Right lobe of liver (tissue), 6 donors: Measurements from ENCODE around the gene MAP4K1. TPM values are rescaled to one million over a fixed set of nuclear protein-coding genes. Genes with fewer than 3 reads are reported as not detected.

Experiments
- ATAC-seq, 4 donors: fragments of 200-7000 bp; cut with Tn5 transposase; one replicate each; pipeline ENCODE4 v1.9.1; 2020; ENCODE audit warnings: mild to moderate bottlenecking in 4 of 4, moderate library complexity in 4 of 4
- DNase-seq, 3 donors: peaks; one replicate each; pipeline ENCODE4 v3.0.0-alpha.2; 2020
- H3K27ac ChIP-seq, 3 donors: fragments of 200-600 bp; one replicate each; pipeline ENCODE4 v1.8.0; 2022
- H3K27me3 ChIP-seq, 2 donors: fragments of 200-600 bp; one replicate each; pipeline ENCODE4 v1.8.0; 2022
- H3K36me3 ChIP-seq, 4 donors: fragments of 200-600 bp; sonication (generic) in 1 of 4; one replicate each; pipeline versions ENCODE4 v1.5.1 to v1.8.0; 2017 to 2022; ENCODE audit warnings: control low read depth in 1 of 4
- H3K4me1 ChIP-seq, 4 donors: fragments of 200-600 bp; sonication (generic) in 1 of 4; one replicate each; pipeline versions ENCODE4 v1.5.1 to v1.8.0; 2017 to 2022; ENCODE audit warnings: control low read depth in 1 of 4
- H3K4me3 ChIP-seq, 3 donors: fragments of 200-600 bp; one replicate each; pipeline ENCODE4 v1.8.0; 2022
- H3K9me3 ChIP-seq, 4 donors: fragments of 200-600 bp; sonication (generic) in 1 of 4; one replicate each; pipeline versions ENCODE4 v1.5.1 to v1.8.0; 2017 to 2022; ENCODE audit warnings: control low read depth in 1 of 4
- POLR2A ChIP-seq: fragments of 450-650 bp; IDR thresholded peaks from one replicate; pipeline ENCODE4 v1.6.1; 2017; ENCODE audit warnings: antibody characterized with exemption, mild to moderate bottlenecking
- WGBS: methylation state at CpG from one replicate; pipeline ENCODE4 v1.1.6; 2018; ENCODE audit warnings: low coverage, low lambda C conversion rate; ENCODE audit not compliant: insufficient coverage; ENCODE audit errors: missing lambda C conversion rate; 5-methylcytosine and 5-hydroxymethylcytosine counted together
- intact Hi-C, 2 donors: fragments of 100-400 bp; cut with DNase I; formaldehyde crosslinking; loops; one replicate each; pipeline versions ENCODE4 v1.11.2 to v1.14.1; 2022
- total RNA-seq, 6 experiments: library from RNA; depleted of rRNA in 2 of 6; stranded (reverse); fragments of >200 nt in 2 of 6; fragmentation: NEBNext Ultra II Directional in 3 of 6; extraction: Animal tissue kit (Norgen Biotek cat#: 25700) in 3 of 6; gene quantifications; one replicate each; pipeline versions ENCODE4 v1.1.0 to v1.2.4, GENCODE V29; 2016 to 2023
- TF ChIP-seq, protein P1 (sequence below), 4 donors: fragments of 200-600 bp in 3 of 4; fragments of 450-650 bp in 1 of 4; IDR thresholded peaks; one replicate each; pipeline versions ENCODE4 v1.5.1 to v1.8.0; 2016 to 2022; ENCODE audit warnings: antibody characterized with exemption in 4 of 4, mild to moderate bottlenecking in 2 of 4
- donor health status: DM: no; HTN: yes; CAD: no.
- donor health status: DM: no; HTN: no; CAD: no.
- donor health status: DM: no; HTN: no; CAD: no.
- donor health status: DM: no; HTN: yes; CAD: no.
- donor health status: DM: no; HTN: yes; CAD: no.

MAP4K1 gene
- total RNA-seq, 6 experiments from 2014 or later = 0.93 to 3.1 (median 2.0) TPM

DNA sequence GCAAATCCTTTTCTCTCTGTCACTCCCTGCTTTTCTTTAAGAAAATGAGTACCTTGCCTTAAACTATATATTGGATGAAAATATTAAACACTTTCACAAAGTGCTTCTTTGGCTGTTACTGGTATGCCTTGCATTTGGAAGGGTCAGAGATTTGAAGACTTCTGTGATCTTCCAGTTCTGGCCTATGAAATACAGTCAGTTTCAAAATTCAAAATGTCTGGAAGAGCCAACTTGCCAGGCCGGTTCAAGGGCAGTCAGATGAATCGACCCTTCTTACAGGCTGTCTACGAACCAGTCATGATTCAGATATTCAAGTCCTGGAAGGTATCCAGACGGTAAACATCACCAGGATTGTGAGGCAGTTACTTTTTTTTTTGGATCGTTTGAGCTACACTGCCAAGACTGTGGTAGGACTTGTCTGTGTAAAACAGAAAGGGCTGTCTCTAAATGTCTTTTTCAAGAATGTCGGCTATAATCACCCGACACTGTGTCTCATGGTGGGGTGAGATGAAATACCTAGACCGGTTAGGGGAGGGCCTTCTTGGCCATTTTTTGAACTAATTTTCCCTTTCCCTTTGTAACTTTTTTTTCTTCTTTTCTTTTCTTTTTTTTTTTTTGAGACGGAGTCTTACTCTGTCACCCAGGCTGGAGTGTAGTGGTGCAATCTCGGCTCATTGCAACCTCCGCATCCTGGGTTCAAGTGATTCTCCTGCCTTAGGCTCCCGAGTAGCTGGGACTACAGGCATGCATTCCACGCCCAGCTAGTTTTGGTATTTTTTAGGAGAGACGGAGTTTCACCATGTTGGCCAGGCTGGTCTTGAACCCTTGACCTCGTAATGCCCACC lies 40.9 kb upstream of the MAP4K1 start:
- 24% methylated on average over 14 of the region's 15 CpGs for WGBS
- peak overlapping the region; percentile 59 to 94 (median 63) for H3K27ac ChIP-seq

DNA sequence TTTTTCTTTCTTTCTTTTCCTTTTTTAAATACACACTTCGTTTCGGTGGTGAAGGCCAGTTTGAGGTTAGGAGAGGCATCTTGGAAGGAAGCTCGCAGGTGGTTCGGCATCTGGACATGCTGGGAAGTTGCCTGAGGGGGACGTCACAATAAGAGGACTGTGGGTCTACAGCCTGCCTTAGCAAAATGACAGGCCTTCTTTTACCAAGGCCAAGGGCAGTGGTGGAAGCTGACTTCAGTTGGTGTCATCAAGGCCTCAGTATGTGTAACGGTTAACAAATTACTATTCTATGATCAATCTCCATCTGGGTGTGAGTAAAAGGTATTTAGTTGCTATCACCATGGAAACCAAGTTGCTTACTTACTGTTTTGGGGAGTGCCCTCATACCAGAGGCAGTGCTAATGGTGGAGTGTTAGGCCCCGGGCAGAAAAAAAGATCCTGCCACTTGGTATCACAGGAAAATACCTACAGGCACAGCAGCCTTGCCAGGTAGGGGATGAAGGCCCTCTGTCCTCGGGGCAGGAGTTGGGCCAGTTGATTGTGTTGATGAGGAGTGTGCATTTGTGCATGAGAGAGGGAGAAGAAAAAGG lies 40.0 kb upstream of the MAP4K1 start:
- Histone ChIP-seq H3K4me1 (peaks cover 0 to 94% (median 48%) of the 10 kb centered on the region in 4 donors), H3K27ac (peak overlapping the region; percentile 42 to 94 (median 59)), H3K4me3 (no peak overlapping the region), H3K9me3 (no peaks in the 10 kb centered on the region), H3K27me3 (no peaks in the 10 kb centered on the region), H3K36me3 (peaks cover 0 to 4% (median 0%) of the 10 kb centered on the region in 4 donors)
- no peak for DNase-seq
- TF ChIP-seq, protein P1, sequence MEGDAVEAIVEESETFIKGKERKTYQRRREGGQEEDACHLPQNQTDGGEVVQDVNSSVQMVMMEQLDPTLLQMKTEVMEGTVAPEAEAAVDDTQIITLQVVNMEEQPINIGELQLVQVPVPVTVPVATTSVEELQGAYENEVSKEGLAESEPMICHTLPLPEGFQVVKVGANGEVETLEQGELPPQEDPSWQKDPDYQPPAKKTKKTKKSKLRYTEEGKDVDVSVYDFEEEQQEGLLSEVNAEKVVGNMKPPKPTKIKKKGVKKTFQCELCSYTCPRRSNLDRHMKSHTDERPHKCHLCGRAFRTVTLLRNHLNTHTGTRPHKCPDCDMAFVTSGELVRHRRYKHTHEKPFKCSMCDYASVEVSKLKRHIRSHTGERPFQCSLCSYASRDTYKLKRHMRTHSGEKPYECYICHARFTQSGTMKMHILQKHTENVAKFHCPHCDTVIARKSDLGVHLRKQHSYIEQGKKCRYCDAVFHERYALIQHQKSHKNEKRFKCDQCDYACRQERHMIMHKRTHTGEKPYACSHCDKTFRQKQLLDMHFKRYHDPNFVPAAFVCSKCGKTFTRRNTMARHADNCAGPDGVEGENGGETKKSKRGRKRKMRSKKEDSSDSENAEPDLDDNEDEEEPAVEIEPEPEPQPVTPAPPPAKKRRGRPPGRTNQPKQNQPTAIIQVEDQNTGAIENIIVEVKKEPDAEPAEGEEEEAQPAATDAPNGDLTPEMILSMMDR (IDR thresholded peaks at IDR 0.05) = no peak
- no peak for TF ChIP-seq POLR2A
- ATAC-seq = no peak
- 53% methylated on average over 8 of the region's 8 CpGs for WGBS
- intact Hi-C loops = loop anchor here in 1 of 2 donors (10.0 kb wide), 1 partner anchor 47 kb away; no protein-coding TSS in a partner anchor

More for the DNA sequence above, 40.9 kb upstream of the MAP4K1 start:
- no peaks in the 10 kb centered on the region for H3K9me3 ChIP-seq
- peaks cover 0 to 4% (median 0%) of the 10 kb centered on the region in 4 donors for H3K36me3 ChIP-seq
- H3K4me3 ChIP-seq = peak overlapping the region in 2 of 3 donors; percentile 2 to 7
- peak; percentile 29 for TF ChIP-seq POLR2A
- TF ChIP-seq, protein P1 (IDR thresholded peaks at IDR 0.05) = no peak
- intact Hi-C loops = loop anchor here in 1 of 2 donors (10.0 kb wide), 1 partner anchor 46 kb away; no protein-coding TSS in a partner anchor
- H3K27me3 ChIP-seq = no peaks in the 10 kb centered on the region
- peak in 1 of 3 donors; percentile 63 for DNase-seq
- peak; percentile 75 to 83 (median 82) for ATAC-seq
- peaks cover 0 to 94% (median 42%) of the 10 kb centered on the region in 4 donors for H3K4me1 ChIP-seq

DNA sequence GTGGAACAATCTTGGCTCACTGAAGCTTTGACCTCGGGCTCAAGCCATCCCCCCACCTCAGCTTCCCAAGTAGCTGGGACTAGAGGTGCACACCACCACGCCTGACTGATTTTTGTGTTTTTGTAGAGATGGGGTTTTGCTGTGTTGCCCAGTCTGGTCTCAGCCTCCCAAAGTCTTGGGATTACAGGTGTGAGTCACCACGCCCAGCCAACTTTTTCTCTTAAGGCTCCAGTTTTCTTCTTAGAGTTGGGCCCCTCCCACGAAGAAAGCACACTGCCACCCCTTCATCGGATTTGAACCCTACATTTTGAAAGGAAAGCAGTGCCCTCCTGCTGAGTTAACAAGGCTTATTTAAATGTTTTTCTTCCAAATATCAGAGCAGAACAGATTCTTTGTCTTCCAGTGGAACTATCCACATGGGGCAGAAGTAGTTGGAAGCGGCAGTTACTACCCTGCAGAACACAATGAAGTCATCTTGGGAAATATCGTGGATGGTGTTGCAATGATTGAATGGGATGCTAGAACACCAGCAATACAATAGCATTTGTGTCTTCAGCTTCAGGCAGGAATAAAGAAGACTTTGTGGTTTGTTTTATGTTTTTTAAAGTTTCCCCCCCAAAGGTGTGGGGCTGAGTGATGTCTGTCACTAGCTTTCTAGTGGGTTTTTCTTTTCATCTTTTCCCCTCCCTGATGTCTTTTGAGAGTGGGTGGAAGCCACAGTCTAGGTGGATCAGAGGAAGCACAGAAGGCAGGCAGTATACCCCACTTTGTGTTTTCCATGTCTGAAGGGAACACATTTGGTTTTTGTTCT lies 38.6 kb upstream of the MAP4K1 start:
- no peaks in the 10 kb centered on the region for H3K27me3 ChIP-seq
- ATAC-seq (no peak), DNase-seq (no peak)
- peak overlapping the region in 1 of 3 donors; percentile 94 for H3K27ac ChIP-seq
- no peak overlapping the region for H3K4me3 ChIP-seq
- TF ChIP-seq, protein P1 (IDR thresholded peaks at IDR 0.05) = no peak
- TF ChIP-seq POLR2A = no peak
- no peaks in the 10 kb centered on the region for H3K9me3 ChIP-seq
- H3K4me1 ChIP-seq = peaks cover 0 to 98% (median 51%) of the 10 kb centered on the region in 4 donors
- intact Hi-C loops = loop anchor here in 1 of 2 donors (10.0 kb wide), 1 partner anchor 48 kb away; no protein-coding TSS in a partner anchor
- H3K36me3 ChIP-seq = peaks cover 0 to 3% (median 0%) of the 10 kb centered on the region in 4 donors
- 55% methylated on average over 7 of the region's 7 CpGs for WGBS
